ENCODE measurements around the gene NFIC.
"Not testable (repeated sequence)": the region's sequence is repeated elsewhere in the genome, so short reads cannot be mapped to it uniquely, and the experiment has no call there.

The NFIC gene

DNA sequence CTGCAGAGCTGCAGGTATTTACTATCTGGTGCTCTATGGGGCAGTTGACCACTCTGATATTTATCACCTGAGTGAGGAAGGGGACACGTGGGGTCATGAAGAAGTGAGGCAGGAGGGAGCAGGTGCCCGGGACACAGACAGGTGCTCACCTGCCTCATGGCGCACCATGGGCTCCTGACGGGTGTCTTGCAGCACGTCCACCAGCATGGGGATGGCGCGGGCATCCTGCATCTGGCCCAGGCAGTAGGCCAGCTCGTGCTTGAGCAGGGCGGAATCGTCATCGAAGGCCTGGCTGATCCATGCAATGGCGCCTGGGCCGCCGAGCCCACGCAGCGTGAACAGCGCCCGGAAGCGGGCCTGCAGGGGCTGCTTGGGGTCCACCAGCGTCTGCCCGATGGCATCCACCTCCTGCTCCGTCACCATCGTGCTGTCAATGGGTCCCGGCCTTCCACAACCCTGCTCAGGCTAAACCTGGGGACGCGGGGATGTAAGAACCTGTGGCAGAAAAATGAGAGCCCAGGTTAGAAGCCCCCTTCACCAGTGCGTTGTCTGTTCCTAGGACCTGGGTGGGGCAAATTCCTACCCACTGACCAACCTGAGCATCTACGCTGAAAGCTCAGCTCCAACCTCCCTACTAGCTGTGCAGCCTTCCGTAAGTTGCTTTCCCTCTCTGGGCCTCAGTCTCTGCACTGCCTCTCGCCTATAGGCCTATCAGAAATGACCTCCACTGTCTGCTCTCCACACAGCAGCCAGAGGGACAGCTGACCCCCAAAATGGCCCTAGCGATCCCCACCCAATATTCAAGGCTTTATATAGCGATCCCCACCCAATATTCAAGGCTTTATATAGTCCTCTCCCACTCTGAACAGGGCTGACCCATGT lies 130.2 kb downstream of the NFIC start:
- no peak for DNase-seq

DNA sequence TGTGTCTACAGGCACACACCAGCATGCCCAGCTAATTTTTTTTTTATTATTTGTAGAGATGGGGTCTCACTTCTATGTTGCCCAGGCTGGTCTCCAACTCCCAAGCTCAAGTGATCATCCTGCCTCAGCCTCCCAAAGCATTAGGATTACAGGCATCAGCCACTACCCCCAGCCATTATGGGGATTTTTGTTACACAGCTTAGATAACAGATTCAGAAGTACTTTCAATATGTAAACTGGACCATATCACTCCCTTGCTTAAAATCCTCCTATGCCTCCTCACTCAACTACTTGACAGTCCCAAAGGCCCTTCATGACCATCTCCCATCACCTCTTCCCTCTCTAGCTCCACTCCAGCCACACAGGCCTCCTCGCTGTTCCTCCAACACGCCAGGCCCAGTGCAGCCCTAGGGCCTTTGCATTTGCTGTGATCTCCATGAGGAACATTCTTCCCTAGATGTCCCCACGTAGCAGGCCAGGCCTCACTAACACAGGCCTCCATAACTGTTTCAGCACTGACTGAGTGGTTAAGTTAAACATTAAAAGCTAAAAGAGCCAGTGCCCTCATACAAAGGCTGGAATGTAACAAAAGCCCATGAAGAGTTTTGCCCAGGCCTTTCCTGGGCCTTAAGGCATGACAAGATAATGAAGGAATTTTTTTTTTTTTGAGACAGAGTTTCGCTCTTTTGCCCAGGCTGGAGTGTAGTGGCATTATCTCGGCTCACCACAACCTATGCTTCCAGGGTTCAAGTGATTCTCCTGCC lies 131.6 kb downstream of the NFIC start:
- no peak for DNase-seq

DNA sequence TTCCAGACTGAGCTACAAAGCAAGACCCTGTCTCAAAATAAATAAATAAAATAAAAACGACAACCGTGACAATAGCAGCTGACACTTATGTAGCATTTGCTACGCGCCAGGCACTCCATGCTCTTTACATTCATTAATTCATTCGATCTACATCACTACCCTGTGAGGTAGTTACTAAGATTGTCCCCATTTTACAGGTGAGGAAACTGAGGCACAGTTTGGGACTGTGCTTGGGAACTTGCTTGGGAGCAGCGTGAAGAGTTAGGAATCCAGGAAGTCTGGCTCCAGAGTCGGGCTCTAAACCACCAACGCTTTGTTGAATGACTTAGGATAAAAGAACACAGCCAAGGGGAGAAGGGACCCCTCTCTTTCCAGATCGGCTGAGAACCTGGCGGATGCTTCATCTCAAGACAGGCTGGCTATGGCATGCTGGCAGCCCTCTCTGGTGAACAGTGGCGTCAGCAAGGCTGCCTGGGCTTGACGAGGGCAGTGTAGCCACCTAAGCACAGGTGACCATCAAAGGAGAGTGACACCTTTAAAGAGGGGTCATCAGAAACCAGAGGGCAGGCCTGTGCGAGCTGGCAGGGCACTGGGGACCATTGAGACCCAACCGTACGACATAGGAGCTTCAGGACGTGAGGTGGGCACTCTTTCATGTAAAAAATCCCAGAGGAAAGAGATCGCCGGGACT lies 133.5 kb downstream of the NFIC start:
- DNase-seq: no peak

DNA sequence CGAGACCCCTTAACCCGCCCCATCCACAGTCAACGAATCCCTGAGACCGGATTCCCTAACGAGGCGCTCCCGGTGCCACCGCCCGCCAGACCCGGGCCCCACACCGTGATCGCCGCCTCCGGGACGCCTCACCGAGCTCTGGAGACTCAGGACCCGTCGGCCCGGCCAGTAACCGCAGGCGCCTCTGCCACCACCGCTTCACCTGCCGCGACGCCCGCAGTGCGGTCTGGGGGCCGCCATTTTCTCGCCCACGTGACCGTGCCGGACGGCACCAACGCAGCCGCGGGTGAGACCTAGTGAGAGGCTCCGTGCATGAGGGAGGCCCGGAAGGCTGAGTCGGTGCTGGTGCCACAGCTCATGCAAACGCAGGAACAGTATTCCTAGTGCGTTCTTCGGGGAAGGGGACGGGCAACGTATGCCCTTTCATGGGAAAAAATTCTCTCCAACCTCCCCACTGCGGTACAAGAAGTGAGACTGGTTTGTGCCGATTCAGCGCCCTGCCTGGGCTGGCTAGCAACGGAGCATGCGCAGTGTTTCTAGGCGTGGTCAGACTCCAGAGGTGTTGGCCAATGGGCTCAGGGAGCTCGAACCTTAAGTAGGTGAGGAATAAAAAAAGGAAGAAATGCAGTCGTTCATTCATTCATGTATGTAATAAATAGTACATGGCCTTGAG lies 134.2 kb downstream of the NFIC start, which contains the start of gene DOHH:
Gene DOHH (minus strand): TSS at position 246 of the 673 bp plus-strand sequence. CDS start 3,860 bp downstream, outside the sequence.
- peak; percentile 97 for DNase-seq

DNA sequence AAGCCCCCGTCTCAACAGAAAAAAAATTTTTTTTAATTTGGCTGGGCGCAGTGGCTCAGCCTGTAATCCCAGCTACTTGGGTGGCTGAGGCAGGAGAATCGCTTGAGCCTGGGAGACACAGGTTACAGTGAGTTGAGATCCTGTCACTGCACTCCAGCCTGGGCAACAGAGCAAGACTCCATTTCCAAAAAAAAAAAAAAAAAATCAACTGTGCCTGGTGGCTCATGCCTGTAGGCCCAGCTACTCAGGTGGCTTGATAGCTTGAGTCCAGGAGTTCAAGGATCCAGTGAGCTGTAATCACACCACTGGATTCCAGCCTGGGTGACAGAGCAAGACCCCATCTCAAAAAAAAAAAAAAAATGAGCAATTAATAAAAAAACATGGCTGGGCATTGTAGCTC lies 135.4 kb downstream of the NFIC start:
- DNase-seq: no peak

DNA sequence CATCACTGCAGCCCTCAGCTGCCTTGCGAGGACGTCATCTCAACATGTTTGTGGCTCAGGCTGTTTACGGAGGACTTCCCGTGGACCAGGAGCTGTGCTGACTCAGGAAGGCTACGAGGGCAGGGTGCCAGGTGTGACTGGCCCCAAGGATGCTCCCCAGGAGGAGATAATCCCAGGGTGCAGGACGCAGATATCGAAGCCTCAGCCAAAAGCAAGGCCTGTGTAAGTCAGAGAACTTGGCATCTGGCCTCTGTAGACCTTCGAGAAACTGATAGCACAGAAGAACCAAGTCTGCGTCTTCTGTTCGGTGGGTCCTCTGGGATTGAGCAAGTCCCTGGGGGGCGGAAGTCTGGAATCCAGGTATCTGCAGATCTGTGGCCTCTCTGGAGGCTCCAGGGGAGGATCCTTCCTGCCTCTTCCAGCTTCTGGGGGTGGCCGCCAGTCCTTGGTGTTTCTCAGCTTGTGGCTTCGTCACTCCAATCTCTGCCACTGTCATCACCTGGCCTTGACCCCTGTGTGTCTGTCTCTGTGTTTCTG lies 136.7 kb downstream of the NFIC start:
- no peak for DNase-seq

DNA sequence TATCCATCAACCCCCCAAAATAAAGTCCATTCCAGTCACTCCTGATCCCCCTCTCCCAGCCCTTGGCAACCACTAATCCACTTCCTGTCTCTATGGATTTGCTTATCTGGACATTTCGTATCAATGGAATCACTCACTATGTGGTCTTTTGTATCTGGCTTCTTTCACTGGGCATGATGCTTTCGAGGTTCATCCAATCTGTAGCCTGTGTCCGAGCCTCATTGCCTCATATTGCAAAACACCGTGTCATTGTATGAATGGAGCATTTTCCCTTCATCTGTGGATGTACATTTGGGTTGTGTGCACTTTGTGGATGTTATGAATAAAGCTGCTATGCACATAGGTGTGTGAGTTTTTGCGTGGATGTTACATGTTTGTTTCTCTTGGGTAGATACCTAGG lies 138.4 kb downstream of the NFIC start:
- no peak for DNase-seq

DNA sequence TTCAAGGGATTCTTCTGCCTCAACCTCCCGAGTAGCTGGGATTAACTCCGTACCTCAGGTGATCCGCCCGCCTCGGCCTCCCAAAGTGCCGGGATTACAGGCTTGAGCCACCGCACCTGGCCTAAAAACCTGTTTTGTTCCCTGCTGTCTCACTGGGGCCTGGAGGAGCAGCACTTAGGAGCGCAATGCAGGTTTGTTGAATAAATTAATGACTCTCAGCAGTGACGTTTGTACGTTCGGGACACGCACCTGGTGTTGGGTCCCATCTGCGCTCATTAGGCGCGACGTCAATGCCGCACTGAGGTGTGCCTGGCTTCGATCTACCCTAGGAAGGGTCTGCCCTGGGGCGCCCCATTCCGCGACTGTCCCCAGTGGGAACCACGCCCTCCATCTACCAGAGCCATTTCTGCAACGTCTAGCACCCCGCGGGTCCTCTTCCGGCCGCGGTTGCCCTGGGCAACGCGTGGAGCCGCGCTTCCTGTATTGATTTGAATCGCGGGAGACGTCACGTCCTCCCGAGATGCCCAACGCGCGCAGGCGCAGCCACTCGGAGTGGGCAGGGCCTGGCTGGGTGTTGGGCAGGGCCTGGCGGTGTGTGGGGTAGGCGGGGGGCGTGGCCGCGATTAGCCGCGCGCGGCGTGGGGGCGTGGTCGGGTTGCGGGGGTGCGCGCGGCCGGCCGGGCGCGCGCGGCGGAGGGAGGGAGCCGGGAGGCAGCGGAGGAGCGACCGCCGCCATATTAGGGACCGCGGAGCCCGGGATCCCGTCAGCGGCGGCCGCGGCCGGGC lies 139.4 kb downstream of the NFIC start, which contains the start of gene FZR1:
Gene FZR1 (plus strand): TSS at position 714 of the 786 bp plus-strand sequence. CDS start 16,679 bp downstream, outside the sequence.
- peak; percentile 99 for DNase-seq

DNA sequence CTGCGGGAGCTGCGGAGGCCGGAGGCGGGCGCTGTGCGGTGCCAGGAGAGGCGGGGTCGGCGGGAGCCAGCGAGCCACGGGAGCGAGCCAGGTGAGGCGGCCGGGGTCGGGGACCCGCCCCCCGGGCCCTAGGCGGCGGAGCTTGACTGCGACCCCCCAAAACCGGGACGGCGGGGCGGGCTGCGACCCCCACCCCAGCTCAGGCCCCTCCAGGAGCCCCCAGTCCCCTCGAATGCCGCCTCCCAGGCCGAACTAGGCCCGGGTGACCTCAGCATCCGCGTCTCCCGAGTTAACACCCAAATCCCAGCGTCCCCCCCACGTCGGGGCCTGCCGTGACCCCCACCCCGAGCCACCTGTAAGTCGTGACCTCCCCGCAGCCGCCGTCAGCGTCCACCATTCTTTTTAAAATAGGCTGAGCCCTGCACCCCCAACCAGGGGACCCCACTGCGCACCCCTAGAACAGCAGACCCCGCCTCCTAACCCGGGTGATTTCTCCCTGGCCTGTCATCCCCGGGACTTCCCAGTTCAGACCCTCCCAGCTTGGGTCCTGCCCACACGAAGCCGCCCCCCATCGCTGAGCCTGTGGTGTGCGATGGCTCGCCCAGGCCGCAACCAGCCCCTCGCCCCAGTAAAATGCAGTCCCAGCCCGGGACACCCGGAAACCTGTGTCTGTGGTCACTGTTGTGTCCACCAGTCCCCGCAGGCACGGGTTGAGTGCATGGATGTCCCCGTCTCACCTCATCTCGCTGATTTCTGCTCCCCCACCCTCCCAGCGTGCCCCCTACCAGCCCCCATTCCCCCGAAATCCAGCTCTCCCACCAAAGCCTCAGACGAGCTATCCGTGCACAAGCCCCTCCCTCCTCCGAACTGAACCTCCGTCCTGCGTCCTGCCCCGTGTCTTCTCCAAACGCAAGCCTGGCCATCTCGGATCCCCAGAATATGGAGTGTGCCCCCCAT lies 140.3 kb downstream of the NFIC start:
- peak; percentile 49 for DNase-seq

DNA sequence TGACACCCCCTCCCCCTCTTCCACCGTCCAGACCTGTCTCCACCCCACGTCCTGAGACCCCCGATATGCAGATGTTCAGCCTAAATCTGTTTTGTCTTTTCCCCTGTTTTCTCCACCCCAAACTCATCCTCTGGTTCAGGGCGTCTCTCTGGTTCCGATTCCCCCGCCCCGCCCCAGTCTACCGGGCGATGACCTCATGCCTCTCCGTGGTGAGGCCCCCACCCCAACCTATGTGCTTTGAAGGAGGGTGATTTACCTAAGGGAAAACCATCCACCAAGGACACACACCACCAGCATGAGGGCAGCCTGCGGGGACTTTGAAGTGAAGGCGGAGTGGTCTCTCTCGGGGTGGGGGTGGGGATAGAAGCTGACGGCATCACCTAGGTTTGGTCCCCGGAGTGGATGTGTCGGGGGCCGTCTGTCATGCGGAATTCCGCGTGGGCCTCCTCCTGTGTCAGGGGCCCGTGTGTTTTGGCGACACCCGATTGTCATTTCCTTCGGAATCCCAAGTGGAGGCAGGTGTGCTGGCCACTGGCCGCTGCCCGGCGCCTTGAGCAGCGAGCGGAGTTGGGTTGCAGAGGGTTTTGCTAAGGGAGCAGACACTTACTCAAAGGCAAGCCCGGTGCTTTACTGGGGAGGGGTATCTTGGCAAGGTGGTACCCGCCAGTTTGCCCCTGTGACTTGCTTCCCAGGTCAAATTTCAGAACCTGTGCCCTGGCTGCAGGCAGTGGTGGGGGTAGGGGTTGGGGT lies 141.2 kb downstream of the NFIC start:
- peak; percentile 52 for DNase-seq

DNA sequence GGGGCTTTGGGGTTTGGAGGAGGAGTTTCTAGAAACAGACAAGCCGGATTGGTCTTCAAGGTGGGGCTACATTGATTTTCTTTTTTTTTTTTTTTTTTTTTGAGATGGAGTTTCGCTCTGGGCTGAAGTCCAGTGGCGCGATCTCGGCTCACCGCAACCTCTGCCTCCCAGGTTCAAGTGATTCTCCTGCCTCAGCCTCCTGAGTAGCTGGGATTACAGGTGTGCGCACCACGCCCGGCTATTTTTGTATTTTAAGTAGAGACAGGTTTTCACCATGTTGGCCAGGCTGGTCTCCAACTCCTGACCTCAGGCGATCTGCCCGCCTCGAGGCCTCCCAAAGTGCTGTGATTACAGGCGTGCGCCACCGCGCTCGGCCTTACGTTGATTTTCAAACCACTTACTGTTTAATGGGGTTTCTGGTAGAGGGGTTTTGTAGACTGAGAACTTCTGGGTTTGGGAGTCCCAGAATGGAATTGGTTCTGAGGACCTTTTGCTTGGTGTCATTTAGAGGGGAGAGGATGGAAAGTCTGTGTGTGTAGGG lies 141.8 kb downstream of the NFIC start:
- DNase-seq: not testable (repeated sequence)

DNA sequence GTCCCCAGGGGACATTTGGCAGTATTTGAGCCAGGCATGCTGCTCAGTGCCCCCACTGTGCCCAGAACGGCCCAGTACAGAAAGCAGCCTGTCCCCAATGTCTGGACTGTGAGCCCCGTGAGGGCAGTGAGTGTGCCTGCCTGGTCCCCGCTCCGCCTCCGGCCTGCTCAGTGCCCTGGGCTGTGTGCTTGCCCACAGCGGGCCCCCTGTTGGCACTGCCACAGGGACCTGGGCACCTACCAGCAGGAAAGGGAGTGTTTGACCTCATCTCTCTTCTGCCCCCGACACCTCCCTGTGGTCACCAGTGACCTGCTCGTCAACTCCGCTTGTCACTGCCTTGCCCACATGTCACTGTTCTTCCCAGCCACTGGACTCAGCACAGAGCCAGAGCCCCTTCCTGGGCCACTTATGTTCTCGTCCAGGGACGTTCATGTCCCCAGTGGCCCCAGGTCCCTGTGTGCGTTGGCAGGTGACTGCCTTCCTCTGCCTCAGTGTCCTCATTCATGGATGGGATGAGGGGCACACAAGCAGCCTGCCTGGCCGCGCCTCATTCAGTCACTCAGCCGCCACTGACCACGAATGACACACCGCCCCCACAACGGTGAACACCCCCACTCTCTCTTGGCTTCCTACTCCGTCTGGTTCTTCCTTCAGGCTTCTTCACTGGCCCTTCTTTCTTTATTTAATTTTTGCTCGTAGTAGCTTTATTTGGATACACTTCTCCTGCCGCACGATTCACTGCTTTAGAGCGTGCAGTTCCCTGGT lies 142.6 kb downstream of the NFIC start:
- DNase-seq: peak; percentile 47

DNA sequence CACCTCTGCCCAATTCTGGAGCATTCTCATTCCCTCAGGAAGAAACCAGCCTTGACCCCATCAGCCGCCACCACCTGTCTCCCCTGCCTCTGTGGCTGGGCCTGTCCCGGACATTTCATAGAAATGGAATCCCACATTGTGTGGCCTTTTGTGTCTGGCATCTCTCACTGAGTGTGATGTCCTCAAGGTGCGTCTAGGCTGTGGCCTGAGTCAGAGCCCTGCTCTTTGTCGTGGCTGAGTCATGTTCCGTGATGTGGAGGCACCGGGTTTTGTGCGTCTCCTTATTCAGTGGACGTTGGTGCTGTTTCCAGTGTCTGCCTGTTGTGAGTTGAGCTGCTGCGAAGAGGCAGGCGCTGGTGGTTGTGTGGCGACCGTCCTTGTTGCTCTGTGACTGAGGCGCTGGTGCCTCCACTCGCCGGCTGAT lies 143.2 kb downstream of the NFIC start:
- peak; percentile 68 for DNase-seq

DNA sequence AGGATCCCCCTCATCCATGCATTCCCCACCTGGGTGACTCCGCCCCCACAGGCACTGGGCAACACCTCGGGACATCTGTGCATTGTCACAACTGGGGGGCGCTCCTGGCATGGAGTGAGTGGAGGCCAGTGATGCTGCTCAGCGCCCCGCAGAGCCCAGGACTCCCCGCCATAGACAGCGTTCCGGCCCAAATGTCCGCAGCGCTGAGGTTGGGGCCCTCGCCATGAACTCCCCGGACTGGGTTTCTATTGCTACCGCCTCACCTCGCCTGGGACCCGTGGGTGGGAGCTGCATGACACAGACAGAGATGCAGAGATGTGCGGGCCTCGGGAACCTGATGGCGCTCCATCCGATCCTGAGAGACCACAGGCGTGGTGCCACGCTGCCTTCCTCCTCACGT lies 144.3 kb downstream of the NFIC start:
- no peak for DNase-seq

DNA sequence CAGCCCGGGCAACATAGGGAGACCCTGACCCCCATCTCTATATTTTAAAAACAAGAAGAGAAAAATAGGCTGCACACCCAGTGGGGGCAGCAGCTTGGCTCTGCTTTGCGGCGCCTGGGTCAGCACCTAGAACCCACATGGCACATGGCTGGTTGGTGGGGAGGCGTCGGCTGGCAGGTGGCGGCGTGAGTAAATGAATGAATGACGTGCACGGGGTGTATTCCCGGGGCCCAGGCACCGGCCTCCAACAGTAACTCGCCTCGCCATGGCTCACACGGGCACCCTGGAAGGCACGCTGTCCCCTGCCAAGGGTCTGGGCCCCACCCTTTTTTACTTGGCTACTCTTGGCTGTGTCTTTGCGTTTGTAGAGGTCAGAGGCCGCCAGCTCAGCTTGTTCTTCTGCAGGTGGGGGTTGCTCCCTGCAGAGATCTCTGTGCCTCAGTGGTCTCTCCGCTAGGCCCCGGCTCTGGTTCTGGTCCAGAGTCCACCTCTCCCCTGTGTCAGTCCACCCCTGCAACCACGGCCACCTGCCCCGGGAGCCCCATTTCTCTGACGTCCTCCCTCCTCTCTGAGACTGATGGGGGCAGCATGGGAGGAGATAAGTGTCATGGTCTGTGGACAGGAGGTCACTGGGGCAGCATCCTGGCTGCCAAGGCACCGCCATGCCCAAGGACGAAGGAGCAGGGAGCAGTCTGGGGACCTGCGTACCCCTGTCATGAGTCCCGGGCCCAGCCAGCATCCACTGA lies 145.3 kb downstream of the NFIC start:
- DNase-seq: no peak

DNA sequence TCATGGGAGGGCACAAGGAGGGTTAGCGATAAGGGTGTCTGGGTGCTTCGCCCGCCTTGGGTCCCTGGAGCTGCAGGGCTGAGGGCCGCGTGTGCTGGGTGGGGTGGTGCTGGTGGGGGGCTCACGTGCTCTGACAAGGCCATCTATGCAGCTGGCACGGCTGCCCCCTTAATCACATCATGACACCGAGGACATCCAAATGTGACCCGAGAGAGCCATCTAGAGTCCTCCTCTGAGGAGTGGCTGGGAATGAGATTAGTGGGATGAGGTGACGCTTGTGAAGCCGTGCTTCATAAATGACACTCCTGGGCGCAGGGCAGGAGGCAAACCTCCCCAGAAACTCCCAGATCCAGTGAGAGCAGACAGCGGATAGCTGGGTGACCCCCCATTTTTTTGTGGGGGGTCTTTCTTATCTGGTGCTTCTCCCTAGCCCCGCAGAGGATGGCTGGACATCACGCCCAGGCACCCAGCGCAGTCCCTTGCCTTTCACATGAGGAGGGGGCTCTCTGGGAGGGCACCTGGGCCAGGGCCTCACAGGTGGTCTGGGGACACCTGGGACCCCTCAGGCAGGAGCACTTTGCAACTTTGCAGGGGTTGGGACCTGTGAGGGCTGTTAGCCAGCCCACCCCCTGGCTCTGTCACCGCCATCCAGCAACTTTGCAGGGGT lies 146.3 kb downstream of the NFIC start:
- DNase-seq: no peak

Measured in stimulated activated CD8-positive, alpha-beta memory T cell treated with anti-CD3 and anti-CD28 coated beads, Interleukin-4, amount 100 ng/mL, for 48 hours (primary cell).